Activated gamma-delta T cell treated with anti-CD3 and anti-CD28 coated beads, Interleukin-2, amount 50 U/mL, for 16 hours (primary cell): ENCODE data around the gene ARPP19.
"Not testable (repeated sequence)": the region's sequence is repeated elsewhere in the genome, so short reads cannot be mapped to it uniquely, and the experiment has no call there.

Experiments
- DNase-seq: peaks from one replicate; pipeline ENCODE4 v3.0.0-alpha.2; 2020; ENCODE audit warnings: low read depth

Gene ARPP19

DNA sequence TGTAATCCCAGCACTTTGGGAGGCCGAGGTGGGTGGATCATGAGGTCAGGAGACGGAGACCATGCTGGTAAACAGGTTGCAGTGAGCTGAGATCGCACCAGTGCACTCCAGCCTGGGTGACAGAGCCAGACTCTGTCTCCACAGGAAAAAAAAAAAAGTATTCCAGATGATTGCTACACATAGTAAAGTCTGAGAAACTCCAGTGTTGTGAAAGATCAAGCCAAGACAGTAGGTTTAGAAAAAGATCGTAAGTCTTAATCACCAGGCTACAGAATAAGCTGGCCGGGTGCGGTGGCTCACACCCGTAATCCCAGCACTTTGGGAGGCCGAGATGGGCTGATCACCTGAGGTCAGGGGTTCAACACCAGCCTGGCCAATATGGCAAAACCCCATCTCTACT, 56.0 kb downstream of the ARPP19 start:
- not testable (repeated sequence) for DNase-seq

DNA sequence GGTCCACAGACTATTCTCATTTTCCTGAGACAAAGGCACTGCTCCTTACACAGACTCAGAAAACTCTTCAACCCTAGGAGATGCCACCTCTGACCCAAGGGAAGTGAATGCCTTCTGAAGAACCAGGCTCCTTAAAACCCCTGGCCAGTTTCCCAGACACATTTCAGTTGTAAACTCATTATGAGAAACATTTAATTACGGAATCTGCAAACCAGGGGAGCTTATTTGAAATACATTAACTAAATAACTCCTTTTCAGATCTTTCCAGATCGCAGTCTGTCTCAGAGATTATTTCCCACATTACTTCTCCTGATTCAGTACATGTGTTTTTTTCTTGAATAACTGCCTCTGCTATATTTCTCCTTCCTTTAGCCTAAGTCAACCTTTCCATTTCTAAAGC, 57.7 kb downstream of the ARPP19 start:
- DNase-seq: no peak

DNA sequence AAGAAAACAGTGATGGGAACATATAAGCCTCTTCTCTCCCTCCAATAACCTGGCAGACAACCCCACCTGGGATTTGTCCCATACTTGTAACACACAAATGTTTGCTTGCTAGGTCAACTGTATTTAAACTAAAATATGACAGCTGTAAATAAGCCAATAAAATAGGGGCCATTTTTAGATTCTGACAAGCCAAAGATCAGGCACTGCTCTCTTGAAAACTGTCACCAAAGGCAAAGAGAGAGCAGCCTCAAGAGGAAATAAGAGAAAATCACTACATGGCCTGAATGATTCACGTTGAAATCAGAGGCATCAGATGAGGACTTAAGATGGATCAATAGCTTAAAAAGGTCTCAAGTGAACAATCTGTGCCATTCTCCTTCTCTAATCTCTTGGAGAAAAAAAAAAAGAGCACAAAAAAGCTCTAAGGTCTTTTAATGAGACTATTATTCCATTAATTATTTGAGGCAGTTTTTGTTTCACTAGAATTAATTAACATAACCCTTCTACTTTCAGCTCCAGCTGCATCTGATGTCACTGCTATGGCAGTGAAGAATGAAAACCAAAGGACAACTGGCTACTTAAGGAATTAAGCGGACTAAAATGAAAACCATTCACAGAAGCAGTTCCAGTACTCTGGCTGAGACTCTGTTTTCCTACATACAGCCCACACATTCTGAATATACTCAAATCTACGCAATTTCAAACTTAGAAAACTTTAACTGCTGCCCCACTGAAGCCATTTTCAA, 59.2 kb downstream of the ARPP19 start:
- no peak for DNase-seq

DNA sequence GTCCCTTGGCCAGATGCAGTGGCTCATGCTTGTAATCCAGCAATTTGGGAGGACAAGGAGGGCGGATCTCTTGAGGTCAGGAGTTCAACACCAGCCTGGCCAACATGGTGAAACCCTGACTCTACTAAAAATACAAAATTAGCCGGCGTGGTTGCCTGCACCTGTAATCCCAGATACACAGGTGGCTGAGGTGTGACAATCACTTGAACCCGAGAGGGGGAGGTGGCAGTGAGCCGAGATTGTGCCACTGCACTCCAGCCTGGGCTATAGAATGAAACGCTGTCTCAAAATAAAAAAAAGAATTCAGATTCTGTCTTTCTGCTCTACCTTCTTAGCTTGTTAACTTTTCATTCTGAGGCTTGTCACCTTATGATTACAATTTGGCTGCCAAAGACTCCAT, 62.3 kb downstream of the ARPP19 start:
- DNase-seq: no peak

DNA sequence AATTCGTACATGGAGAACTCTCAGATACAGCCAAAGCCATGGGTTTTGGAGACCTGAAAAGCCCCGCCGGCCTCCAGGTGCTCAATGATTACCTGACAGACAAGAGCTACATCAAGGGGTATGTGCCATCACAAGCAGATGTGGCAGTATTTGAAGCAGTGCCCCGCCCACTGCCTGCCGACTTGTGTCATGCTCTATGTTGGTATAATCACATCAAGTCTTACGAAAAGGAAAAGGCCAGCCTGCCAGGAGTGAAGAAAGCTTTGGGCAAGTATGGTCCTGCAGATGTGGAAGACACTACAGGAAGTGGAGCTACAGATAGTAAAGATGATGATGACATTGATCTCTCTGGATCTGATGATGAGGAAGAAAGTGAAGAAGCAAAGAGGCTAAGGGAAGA, 63.7 kb downstream of the ARPP19 start:
- DNase-seq: no peak

DNA sequence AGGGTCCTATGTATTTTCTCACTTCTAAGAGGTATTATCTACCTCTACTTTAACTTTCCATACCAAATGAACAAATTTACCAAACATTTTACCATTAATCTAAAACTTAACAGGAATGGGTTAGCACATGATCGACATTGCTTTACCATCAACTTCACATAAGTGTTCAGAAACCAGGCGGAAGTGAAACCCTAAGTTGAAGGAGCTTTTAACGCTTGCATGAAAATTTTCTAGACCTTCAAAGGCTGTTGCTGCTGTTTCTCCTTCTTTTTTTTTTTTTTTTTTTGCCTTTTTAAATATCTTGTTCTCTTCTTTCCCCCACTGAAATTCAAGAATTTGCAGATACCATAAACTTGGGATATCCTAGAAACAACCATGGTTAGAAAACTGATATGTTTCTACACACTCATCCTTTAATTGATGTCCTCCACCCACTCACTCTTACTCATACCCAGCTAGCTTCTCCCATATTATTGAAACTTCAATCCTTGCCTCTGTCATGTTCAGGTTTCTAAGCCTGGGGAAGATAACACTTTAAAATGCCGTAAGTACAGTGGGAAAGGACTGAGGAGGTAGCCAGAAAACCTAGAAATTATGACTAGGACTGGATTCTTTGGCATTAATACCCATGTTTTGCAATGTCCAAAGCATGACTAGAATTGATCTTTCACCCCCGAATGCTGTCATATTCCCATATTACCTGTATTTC, 64.9 kb downstream of the ARPP19 start:
- DNase-seq: no peak

DNA sequence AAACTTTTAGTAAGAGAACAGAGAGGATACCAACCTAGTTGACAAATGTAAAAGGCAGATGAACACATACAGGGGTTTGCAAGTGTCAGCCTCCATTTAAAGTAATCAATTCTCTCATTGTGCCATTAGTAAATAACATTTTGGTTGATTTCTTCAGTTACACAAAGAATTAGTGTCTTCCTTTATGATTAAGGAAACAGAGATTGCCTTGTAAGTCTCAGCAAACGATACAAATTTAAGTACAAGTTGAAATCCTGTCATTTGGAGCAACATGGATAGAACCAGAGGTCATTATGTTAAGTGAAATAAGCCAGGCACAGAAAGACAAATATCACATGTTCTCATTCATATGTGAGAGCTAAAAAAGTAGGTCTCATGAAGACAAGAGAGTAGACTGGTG, 66.2 kb downstream of the ARPP19 start:
- no peak for DNase-seq

DNA sequence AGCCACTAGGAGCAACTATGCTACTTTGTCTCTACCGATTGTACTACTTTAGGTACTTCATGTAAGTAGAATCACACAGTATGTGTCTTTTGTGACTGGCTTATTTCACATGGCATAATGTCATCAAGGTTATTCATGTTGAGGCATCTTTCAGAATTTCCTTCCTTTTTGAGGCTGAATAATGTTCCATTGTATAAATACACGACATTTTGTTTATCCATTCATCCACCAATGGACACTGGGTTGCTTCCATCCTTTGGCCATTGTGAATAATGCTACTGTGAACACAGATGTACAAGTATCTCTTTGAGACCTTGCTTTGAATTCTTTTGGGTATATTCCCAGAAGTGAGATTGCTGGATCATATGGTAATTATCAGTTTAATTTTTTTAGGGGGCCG, 69.3 kb downstream of the ARPP19 start:
- DNase-seq: no peak

DNA sequence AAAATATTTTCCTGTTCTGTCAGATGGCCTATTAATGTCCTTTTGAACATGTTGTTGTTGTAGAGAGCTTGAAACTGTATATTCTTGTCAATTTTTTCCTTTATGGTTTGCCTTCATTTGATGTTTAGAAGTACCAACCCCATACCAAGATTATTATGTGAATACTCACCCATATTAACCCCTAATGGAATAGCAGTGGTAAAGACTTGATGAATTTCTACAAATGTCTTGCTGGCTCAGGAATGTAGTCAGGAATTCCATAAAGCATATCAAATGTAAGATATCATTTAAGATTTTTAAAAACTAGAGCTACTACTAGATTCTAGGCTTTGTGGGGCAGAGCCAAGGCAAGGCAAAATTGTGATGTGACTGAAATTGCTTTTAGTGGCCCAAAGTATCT, 70.1 kb downstream of the ARPP19 start:
- DNase-seq: no peak
